Activated CD8-positive, alpha-beta memory T cell treated with anti-CD3 and anti-CD28 coated beads, Interleukin-2, amount 50 U/mL, for 24 hours (primary cell): ENCODE data around the gene ARHGEF40.

Experiments
- DNase-seq: peaks from one replicate; pipeline ENCODE4 v3.0.0-alpha.2; 2020; ENCODE audit errors: extremely low read depth

The ARHGEF40 gene

DNA sequence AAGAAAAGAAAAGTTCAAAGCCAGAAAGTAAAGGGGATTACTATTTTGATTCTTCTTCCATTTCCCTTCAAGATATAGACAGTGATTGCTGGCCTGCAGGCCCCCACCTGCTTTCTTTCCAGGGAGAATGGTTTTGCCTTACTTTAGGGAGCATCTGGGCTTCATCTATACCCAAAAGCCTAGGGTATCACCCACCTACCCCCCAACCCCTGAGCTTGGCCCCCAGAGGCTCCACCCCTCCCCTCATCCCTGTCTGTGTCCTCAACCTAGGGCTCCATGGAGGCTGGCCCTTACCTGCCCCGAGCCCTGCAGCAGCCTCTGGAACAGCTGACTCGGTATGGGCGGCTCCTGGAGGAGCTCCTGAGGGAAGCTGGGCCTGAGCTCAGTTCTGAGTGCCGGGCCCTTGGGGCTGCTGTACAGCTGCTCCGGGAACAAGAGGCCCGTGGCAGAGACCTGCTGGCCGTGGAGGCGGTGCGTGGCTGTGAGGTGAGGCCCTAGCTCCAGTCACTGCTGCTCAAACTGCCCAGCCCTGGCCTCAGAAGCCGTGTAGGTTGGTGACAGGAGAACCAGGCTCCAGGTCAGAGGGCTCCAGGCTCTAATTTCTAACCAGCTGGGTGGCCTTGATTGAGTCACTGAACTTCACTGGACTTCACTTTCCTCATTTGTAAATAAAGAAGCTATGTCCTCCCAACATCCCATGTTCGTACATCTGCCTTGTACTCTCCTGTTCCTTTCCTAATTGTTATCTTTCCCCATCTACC, 13.6 kb downstream of the ARHGEF40 start:
- DNase-seq, result no peak

DNA sequence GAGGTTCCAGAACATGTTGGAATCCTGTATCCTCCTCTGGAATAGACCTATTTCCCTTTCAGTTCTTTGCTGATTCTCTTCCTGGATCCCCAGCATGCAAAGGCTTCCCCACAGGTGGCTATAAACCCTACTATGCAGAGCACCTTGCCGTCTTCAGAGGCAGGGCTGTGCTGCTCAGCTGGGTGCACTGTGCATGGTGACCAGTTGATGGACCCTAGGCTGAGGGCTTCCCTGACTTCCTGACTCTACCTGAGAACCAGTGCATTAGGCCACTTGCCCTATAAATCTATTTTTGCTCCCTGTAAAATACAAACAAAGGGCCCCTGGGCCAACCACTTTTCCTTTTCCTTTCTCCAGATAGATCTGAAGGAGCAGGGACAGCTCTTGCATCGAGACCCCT, 14.3 kb downstream of the ARHGEF40 start:
- no peak for DNase-seq

DNA sequence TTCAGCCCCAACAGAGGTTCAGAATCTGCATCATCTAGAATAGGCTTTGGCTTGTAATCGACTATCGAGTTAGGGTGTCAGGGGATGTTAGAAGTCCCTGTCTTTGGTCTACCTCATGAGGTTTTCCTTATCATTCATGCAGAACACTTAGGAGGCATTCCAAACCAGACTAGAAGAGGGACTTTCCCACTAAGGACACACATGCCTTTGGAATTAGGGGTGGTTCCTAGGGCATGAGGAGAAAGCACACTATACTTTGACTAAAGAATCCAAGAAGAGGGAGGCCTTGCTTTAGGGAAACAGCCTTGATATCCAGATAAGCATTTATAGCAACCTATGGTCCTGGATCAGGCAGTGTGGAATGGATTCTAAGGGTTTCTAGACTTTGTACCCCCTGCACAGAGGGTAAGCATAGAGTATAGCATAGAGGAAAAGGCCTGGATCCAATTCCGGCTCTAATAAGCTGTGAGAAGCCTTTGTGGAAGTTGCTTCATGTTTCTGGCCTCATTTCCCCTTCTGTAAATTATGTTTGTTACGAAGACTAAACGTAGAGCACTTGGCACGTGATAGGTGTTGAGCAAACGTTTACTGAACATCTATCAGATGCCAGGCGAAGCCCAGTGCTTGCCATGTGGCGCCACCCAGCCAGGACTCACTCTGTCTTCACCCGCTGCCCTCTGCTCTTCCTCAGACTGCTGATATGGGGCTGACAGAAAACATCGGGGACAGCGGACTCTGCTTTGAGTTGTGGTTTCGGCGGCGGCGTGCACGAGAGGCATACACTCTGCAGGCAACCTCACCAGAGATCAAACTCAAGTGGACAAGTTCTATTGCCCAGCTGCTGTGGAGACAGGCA, 15.1 kb downstream of the ARHGEF40 start:
- no peak for DNase-seq

DNA sequence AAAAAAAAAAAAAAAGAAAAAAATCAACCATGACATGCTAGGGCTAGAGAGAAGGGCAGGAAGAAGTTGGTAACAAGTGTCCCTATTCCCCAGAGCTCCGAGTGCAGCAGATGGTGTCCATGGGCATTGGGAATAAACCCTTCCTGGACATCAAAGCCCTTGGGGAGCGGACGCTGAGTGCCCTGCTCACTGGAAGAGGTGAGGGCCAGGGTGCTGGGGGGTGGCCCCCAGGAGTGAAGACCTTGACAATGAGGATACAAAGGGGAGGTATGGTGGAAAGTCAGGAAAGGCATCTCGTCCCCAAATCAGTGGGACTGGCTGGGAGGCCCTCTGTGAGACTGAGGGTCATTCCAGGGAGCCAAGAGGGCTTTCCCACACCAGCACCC, 16.8 kb downstream of the ARHGEF40 start:
- DNase-seq, result no peak

DNA sequence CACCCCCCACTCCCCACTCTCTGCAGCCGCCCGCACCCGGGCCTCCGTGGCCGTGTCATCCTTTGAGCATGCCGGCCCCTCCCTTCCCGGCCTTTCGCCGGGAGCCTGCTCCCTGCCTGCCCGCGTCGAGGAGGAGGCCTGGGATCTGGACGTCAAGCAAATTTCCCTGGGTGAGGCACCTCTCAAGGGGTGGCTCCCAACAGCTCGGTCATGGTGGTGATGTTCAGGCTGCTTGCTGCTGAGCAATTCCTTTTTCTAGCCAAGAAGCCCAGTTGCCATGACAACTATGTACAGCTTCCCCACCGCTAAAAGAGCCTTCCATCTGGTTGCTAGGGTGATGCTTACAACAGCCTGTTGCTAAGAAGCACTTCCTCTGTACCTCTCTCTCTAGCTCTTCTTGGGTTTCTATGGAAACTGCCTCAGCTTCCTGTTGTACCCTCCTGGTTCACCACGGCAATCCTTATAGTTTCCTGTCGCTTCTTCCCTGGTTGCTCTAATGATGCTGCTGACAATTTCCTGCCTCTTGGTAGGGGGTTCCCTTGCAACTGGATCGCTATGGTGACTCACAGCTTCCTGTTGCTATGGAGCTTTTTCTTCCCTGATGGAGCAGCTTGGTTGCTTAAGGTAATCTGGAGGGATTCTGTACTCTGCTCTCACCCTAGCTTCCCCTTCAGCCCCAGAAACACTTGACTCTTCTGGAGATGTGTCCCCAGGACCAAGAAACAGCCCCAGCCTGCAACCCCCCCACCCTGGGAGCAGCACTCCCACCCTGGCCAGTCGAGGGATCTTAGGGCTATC, 17.4 kb downstream of the ARHGEF40 start:
- no peak for DNase-seq

DNA sequence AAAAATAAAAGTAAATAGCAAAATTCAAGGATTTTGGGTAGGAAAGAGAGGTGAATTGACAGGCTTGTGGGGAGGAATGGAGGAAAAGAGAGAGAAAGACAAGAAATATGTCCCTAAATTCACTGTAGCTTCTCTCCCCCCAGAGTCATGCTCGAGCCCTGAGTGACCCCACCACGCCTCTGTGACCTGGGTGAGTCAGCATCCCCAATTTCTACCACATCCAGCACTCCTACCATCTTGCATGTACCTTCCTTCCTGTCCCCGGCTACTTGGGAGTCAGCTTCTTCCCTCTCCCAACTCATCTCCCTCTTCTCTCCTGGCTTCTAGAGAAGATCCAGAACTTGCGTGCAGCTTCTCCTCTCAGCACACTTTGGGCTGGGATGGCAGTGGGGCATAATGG, 18.6 kb downstream of the ARHGEF40 start:
- DNase-seq, result no peak

DNA sequence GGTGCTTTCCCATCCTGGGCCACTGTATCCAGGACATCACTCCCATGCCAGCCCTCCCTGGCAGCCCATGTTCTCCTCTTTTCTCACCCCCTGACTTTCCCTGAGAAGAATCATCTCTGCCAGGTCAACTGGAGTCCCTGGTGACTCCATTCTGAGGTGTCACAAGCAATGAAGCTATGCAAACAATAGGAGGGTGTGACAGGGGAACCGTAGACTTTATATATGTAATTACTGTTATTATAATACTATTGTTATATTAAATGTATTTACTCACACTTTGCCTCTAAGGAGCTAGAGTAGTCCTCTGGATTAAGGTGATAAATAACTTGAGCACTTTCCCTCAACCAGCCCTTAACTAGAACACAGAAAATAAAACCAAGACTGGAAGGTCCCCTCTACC, 19.2 kb downstream of the ARHGEF40 start:
- no peak for DNase-seq

DNA sequence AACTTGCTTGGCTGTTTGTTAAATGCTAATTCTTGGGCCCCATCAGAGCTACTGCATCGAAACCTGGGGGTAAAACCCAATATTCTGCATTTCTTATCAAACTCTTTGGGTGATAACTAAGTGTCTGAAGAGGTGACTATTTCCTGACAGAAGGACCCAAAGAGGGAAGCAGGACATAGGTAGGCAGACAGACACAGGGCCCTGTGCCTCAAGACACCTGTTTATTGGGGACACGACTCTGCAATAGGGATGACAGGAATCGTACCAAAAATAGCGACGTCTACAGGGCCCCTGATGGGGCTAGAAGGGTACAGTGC, 19.7 kb downstream of the ARHGEF40 start:
- DNase-seq, result no peak

DNA sequence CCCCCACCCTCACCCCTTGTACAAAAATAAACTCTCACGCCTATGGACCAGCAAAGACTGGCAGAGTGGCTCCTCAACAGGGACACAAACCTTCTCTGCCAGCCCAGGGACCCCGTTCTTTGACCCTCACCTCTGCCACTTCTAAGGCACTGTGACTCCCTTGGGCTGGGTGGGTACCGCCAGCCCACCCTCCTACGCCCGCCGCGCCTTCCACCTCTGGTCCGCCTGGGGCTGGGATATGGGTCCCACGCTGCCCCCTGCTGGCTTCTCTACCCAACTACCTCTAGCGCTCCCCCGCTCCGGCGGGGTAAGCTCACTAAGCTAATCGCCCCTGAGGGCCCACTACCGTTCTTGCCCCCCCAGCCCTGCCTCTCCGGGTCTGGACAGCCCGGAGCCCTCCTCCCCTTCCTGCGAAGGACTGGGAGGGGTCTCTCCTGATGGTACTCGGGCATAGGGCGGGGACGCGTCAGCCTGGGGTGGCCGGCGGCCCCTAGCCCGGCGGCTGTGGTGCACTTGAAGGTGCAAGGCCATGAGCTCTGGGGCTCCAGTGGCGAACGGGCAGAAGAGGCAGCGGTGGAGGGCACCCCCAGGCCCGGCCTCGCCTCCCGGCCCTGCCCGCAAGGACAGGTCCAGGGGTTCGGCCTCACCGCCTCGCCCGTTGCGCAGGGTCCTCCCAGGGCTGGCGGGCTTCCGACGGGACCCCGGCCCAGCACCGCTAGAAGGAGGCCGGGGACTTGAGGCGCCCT, 20.3 kb downstream of the ARHGEF40 start:
- DNase-seq, result no peak

DNA sequence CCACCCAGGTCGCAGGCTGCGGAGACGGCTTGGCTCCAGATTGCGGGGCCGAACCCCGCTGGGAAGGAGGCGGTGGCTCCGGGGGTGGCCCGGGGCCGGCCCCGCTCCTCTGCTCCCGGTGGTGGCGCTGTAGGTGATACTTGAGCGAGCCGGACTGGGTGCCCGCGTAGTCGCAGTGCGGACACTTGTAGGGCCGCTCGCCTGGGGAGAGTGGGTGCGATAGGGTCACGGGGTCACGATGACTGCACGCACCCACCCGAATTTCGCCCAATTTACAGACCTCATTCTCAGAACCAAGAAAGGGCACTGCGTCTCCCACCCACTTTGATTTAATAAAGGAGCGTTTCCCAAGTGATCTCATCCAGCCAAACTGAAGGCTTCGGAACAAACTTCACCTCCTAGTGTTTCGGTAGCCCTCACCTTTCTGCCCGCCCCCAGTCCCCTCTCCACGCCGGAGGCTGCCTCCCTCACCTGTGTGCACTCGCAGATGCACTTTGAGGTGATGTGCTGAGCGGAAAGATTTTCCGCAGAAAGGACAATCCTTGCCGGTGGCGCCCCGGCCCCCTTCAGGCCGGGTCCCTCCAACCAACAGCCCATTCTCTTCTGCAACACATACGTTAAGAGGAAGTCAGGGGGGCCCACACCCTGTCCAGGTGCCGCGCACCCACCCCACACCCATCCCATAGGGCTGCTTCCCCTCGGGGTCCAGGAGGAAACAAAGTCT, 21.0 kb downstream of the ARHGEF40 start:
- no peak for DNase-seq

DNA sequence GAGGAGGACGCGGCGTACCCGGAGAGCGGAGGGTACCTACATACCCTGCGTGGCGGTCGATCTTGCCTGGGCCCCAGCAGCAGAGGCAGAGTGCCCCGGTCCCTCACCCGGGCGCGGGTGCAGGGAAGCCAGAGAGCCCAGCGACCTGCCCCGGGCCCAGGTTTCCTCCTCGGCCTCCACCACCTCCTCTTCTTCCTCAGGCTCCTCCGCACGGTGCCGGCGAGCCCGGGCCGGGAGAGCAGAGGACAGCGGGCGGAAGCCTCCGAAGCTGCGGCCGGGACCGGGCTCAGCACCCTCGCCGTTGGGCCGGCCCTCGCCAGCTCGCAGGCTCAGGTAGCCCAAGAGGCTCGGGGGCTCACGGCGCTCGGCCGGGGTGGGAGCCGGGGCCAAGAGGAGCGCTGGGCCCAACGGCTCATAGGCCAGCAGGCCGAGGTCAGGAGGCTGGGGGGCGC, 21.7 kb downstream of the ARHGEF40 start:
- DNase-seq, result no peak

DNA sequence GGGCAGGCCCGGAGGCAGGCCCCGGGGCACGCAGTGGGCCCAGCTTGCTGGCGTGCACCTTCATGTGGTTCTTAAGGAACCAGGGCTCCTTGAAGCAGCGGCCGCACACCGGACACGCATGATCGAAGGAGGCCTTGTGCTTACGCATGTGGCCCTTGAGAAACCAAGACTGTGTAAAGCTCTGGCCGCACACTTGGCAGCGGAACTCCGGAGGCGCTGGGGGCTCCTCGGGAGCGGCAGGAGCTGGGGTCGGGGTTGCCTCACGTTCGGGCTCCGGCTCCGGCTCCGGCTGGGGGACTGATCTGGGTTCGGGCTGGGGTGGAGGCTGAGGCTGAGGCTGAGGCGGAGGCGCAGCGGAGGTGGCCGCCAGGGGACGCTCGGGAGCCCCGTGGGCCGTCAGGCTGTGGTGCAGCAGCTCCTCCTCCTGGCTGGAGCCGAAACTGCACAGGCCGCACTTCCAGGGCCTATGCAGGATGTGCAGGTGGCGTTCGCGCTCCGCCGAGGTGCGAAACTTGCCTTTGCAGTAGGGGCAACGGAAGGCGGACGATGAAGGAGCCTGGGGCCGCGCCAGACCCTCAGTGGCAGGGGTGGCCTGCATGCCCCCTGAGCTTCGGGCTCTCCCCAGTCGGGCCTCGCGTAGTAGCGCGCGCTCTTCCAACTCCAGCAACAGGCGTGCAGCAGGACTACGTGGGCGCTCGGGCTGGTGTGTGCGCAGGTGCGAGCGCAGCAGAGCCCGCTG, 22.3 kb downstream of the ARHGEF40 start:
- peak; percentile 74 for DNase-seq

DNA sequence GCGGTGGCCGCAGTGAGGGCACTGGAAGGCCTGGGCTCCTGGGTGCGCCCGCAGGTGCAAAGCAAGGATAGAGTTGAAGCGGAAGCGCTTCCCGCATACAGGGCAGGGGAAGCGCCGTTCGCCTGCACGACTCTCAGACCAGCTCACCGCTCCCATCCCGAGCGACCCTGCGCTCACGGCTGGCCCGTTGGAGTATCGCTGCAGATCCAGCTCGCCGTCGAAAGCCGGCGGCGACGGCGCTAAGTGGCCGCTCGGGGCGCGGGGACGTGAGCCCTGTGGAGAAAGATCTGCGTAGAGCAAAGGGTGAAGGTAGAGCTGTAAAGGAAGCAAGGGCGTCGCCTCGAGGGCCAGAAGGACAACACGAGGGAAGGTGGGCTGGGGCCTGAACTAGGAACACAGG, 22.9 kb downstream of the ARHGEF40 start:
- no peak for DNase-seq

DNA sequence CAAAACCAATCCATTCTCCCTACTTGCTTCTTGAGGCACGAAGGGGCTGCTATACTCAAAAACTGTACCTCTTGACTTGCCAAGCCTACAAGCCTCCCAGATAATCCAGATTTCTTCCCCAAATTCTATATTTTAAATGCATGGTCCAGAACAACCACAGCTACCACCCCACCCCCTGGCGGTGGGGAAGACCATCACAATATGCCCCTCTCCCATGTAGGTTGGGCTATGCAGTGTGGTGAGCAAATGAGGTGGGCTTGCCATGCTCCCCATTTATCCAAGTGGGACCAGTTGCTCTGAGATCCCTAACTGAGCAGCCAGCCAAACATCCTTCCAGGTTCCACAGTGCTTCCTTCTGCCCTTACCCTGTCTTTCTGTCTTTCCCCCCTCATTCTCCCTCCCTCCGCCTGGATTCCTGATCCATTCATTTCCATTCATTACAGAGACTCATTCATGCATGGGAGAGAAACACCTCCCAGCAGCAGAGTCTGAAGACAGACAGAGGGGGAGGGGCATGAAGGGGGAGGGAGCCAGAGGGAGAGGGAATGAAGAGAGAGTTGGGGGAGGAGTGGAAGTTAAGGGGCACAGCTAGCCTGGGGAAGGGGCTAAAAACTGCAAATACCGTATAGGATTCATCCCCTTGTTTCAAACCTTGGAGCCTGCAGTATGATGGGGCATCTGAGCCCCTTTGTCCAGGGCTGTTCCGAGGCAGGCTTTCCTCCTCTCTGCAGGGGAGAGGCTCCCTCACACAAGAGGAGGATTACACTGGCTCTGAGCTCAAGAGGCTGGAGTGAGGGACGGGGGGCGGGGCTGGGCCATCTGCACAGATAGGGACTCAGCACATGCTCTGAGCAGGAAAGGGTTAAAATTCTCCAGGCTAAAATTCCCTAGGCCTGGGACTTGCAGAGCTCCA, 23.9 kb downstream of the ARHGEF40 start:
- no peak for DNase-seq

DNA sequence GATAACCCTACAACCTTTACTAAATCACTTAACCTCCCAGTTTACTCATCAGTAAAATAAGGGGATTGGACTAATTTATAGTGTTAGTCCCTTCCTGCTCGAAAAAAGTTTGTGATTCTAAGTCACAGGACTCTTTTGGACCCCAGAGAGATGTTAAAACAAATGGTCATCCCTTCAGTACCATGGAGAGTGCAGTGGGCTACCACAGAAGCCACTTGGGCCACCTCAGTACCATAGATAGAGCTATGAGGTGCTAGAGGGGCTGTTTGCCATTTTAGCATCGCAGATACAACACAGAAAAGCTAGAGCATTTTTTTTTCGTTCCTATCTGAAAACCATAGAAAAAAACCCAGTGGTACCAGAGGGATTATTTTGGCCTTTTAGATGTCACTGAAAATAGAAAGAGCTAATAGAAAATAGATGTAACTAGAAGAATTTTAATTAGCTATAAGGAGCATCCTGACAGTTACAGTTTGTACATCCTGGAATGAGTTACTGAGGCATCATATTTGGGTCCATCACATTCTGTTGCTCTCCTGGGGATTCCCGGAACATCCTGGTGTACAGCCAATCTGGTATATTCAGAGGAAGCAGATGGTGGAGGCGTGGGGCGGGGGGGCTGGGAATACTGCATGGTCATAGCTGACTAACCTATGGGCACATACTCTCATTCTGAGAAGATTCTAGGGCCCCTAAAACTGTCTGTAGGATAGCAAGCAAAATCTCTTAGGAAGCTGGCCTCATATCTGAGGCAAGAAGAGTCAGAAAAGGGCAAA, 25.5 kb downstream of the ARHGEF40 start:
- no peak for DNase-seq

DNA sequence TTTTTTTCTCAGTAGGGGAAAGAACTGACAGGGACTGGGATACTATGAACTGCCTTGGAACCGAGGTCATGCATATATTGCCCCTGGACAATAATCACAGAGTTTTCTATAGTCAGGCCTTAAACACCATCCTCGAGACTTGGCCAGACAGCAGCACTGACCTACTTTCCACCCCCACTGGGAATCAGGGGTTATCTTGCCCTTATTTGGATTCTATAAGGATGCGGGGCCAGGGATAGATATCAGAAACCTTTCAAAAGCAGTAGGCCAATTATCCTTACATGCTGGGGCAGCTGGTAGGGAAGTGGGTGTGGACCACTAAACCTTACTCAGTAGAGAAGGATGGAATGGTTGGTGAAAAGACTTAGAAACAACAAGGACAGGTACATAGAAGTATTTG, 26.3 kb downstream of the ARHGEF40 start:
- no peak for DNase-seq

DNA sequence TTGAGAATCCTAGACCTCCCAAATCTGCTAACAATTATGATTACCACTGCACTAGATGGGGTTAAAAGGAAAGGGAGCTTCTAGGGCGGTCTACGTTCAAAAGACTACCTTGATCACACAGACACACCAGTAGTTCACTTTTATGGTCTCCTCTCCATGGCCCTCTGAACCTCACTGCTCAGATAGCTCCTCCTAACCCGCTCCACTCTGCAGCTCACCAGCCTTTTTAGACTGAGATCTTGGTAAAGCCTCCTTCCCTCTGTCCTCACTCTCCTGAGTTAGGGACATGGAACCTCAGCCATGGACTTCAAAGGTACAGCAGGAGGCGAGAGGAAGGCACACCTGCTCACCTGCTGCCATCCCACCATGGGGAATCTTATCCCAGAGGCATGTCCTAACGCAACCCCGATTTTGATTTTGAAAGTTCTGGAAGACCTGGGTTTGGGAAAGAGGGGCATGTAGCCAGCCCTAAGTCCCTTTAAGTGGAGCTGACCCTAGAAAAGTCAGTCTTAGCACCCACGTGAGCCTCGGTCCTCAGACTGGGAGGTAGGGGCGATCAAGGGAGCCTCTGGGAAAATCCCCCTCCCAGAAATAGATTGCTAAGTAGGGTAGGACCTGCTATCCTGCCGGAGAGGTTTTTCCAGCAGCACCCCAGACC, 27.0 kb downstream of the ARHGEF40 start:
- no peak for DNase-seq

DNA sequence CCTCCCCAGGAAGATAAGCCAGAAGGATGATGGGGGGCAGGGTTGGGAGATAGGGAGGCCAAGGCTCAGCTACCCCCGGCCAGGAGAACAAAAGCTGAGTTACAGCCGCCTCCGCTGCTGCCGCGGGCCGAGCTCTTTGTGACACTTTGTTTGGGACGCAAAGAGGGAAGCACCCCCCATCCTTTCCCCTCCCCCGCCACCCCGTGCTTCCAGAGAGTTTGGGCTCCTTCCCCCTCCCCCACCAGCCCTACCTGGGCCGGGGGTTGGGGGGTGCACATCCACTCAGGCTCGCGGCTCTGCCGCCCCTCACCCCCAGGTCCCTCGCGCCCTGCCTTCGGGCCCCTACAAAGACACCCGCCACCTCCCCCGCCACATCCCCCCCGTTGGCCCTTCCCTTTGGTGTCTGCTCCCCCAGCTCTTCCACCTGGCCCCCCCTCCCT, 27.6 kb downstream of the ARHGEF40 start:
- DNase-seq, result no peak
